ELF-1 (cell line): ENCODE measurements around the gene KCTD20.
"Not testable (repeated sequence)": the region's sequence is repeated elsewhere in the genome, so short reads cannot be mapped to it uniquely, and the experiment has no call there.

Experiments
- DNase-seq: peaks from one replicate; pipeline ENCODE4 v3.0.0-alpha.2; 2016; ENCODE audit warnings: low read depth, low spot score

Gene KCTD20

GRCh38 chr6:36442671-36443470, at the start of gene KCTD20, which contains the start of gene PXT1:
TSS of gene KCTD20 (plus strand) at chr6:36443000. CDS start at chr6:36470098, 27,098 bp downstream.
TSS of gene PXT1 (minus strand) at chr6:36442854. CDS start at chr6:36426082, 16,772 bp downstream.
- DNase-seq = peak; percentile 78

GRCh38 chr6:36399970-36400369, 42.8 kb upstream of the KCTD20 start:
- DNase-seq = no peak

- no peak for DNase-seq
Observed at GRCh38 chr6:36402481-36402880, 40.3 kb upstream of the KCTD20 start.

- no peak for DNase-seq
Observed at GRCh38 chr6:36404164-36404563, 38.6 kb upstream of the KCTD20 start.

GRCh38 chr6:36409718-36410117, 33.1 kb upstream of the KCTD20 start:
- not testable (repeated sequence) for DNase-seq

GRCh38 chr6:36413489-36414480, 29.0 kb upstream of the KCTD20 start:
- no peak for DNase-seq

- no peak for DNase-seq
Observed at GRCh38 chr6:36414481-36414880, 28.3 kb upstream of the KCTD20 start.

- peak; percentile 41 for DNase-seq
Observed at GRCh38 chr6:36418558-36418957, 24.2 kb upstream of the KCTD20 start.

- DNase-seq = no peak
Observed at GRCh38 chr6:36419310-36419709, 23.5 kb upstream of the KCTD20 start.

- DNase-seq = no peak
Observed at GRCh38 chr6:36422714-36423100, 20.1 kb upstream of the KCTD20 start.

GRCh38 chr6:36423101-36423824, 19.5 kb upstream of the KCTD20 start:
- DNase-seq = peak; percentile 99

- no peak for DNase-seq
Observed at GRCh38 chr6:36426622-36427021, 16.2 kb upstream of the KCTD20 start.

GRCh38 chr6:36428911-36429310, 13.9 kb upstream of the KCTD20 start:
- no peak for DNase-seq

- no peak for DNase-seq
Observed at GRCh38 chr6:36430351-36430750, 12.4 kb upstream of the KCTD20 start.

- no peak for DNase-seq
Observed at GRCh38 chr6:36431197-36431596, 11.6 kb upstream of the KCTD20 start.

- DNase-seq = peak; percentile 52
Observed at GRCh38 chr6:36432151-36432671, 10.6 kb upstream of the KCTD20 start.

GRCh38 chr6:36436466-36436865, 6.3 kb upstream of the KCTD20 start:
- no peak for DNase-seq

- peak; percentile 94 for DNase-seq
Observed at GRCh38 chr6:36441307-36441894, 1.4 kb upstream of the KCTD20 start.

- DNase-seq = no peak
Observed at GRCh38 chr6:36442103-36442670, 613 bp upstream of the KCTD20 start.
